SK-N-MC (cell line): Measurements from ENCODE around the gene TMEM232.

Source experiments
- EZH2 ChIP-seq: fragments of 200-600 bp; sonication (generic); IDR thresholded peaks from one replicate; pipeline ENCODE4 v1.6.1; 2017; ENCODE audit warnings: antibody characterized with exemption
- POLR2AphosphoS5 ChIP-seq: IDR thresholded peaks from 2 replicates; pipeline ENCODE4 v1.6.1; 2012; ENCODE audit warnings: mild to moderate bottlenecking, low read depth, low read length, borderline replicate concordance

DNA sequence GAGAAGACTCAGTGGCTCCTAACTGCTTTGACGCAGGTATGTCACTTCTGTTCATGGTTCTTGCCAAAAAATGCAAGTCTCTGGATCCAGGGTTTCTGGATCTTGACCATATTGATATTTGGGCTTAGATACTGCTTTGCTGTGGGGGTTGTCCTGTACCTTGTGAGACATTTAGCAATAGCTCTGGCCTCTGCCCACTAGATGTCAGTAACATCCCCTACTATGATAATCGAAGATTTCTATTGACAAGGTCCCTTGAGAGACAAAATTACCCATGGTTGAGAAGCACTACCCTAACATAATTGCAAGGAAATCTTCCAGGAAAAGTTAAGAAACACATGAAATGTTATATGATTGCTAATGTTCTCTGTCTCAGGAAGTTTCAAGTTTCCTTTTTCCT, 285.4 kb downstream of the TMEM232 start:
- TF ChIP-seq POLR2AphosphoS5 (no peak), EZH2 (no peak)
